Measurements from ENCODE around the gene KIAA1210.
"Not testable (repeated sequence)": the region's sequence is repeated elsewhere in the genome, so short reads cannot be mapped to it uniquely, and the experiment has no call there.

The KIAA1210 gene

GRCh38 chrX:119029656-119030055 lies 98.0 kb downstream of the KIAA1210 start:
- DNase-seq: not testable (repeated sequence)

- DNase-seq: no peak
Observed at GRCh38 chrX:119028733-119029330, 98.8 kb downstream of the KIAA1210 start.
